HG03064 (cell line): ENCODE results near the gene EIF3L.

Source experiments
- ATAC-seq: cut with Tn5 transposase; IDR thresholded peaks from one replicate; pipeline ENCODE4 v1.9.1; 2021; ENCODE audit warnings: low read depth; ENCODE audit not compliant: unreplicated experiment

EIF3L gene

DNA sequence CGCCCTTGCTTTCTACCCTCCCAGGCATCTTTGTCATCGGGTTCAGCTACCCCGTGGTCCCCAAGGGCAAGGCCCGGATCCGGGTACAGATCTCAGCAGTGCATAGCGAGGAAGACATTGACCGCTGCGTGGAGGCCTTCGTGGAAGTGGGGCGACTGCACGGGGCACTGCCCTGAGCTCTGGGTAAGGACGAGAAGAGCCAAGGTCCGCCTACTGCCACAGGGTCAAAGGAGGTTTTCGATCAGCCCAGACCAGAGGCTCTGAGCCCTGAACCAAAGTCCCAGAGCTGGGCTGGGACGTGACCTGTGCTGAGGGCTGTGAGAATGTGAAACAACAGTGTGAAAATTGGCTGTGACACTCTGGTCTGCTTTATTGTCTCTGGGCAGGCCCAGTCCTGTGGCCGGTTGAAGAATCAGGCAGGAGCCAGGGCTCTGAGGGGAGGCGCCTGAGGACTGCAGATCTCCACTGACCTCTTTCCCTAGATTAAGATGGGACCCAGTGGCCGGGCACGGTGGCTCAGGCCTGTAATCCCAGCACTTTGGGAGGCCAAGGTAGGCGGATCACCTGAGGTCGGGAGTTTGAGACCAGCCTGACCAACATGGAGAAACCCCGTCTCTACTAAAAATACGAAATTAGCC is 32.6 kb upstream of the EIF3L start:
- ATAC-seq: no peak

DNA sequence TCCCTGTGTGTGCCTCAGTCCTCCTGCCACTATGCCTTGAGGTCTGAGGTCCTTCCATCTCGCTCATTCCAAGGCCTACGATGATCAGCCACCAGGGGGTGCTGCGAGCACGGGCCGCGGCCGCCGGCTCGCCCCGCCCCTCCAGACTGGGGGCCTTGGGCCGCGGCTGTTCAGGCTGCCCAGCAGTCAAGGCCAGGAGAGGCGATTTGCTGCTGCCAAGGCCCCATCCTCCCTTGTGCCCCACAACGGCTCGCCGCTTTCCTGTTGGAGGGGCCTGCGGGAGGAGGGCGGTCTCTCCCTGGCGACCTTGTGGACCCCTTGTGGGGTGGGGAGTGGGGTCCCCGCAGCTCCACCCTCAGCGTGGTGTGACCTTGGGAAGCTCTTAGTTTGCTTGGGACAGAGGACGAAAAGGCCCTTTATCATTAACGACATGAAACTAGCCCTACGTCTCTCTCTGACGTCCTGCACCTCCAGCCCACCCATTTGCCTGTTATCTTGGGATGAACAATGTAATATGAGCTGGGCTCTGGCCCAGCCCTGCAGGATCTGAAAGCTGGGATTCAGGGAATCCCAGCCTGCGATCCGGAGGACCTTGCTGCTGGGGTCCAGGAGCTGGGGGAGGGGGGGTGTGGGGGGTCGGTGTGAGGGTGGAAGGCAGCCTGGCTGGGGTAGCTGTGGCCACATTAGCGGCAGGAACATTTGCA is 31.4 kb upstream of the EIF3L start:
- ATAC-seq: no peak

DNA sequence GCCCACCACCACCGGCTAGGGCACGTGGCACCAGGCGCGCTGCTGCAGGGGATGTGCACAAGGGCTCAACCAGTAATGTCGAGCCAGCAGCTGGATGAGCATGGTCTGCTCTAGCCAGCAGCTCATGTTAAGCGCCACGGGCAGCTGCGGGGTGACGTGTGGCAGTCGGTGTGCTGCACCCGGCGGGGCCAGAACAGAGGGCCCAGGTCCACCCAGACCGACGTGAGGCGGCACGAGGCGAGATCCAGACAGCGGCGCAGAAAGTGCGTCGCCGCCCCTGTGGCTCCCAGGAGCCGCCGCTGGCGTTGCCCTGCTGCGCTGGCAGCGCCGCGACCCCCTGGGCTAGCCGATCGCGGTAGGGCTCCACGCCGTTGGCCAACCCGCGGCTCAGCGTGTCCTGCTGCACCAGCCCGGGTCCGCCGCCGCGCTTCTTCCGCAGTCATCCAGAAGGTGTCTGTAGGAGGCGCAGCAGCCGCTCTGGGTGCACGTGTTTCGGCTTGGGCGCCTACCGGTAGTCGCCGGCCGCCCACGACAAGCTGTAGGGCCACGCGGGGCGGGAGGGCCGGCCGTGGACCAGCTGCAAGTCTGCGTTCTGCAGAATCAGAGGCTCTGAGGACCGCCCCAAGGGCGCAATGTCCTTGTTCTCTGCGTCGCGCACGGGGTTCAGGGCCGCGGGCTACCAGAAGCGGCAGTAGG is 30.7 kb upstream of the EIF3L start:
- ATAC-seq: no peak

DNA sequence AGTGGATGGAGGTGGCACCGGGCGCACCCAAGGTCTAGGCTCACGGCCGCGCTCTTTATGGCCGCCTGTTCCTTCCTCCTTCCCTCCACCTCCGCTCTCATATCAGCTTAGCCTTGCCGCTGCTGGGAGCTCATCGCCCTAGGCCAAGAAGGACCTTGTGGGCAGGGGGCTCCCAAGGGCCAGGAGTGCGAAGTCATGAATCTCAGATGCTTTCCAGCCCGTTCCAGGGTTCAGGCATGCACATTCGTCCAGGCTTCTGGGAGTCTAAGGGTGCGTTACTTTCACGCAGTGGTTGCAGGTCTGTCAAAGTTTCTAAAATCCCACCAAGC is 30.1 kb upstream of the EIF3L start:
- ATAC-seq: no peak

DNA sequence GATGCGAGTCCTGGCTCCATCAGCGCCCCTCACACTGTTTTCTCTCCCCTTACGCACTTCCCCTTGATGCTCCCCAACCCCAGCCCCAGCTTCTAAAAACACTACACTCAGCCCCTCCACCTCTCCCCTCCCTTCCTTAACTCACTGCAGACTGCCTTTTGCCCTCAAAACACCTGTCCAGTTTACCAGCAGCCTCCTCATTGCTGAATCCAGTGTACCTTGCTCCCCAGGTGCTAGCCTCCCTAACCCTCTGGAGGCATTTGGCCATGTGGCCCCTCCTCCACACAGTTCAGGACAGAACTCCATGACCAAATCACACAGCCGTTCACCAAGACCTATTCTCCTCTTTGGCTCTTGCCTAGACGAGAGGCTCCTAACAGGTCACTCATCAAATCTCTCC is 28.9 kb upstream of the EIF3L start:
- no peak for ATAC-seq

DNA sequence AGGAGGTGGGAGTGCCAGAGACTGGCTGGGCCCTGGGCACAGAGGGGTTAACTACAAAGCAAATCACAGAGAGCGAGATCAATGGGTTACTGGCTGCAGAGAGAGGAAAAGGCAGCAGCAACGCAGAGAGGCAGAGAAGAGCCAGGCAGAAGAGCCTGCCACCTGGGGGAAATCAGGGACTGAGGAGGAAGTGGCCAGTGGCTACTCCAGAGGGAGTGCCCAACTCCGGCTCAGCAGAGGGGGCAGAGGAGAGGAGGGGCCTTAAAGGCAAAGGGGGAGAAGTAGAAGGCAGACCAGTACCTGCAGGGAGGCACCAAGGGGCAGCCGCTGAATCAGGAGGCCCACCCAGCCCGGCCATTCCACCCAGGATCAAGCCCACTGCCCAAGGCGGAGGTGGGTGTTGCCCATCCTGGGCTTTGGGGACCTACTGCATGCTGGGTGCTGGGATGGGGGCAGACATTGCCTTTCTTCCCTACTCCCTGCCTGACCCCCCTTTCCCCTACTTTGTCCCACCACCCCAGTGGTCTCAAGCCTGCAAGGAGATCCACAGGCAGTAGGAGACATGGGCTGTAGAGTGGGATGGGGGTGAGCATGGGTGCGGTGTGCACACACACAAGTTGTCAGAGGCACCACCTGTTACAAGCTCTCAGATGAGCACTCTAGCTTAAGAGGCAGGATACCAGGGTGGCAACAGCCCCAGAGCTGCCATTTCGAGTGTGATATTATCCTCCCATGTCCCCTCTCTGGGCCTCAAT is 27.0 kb upstream of the EIF3L start:
- ATAC-seq: no peak

DNA sequence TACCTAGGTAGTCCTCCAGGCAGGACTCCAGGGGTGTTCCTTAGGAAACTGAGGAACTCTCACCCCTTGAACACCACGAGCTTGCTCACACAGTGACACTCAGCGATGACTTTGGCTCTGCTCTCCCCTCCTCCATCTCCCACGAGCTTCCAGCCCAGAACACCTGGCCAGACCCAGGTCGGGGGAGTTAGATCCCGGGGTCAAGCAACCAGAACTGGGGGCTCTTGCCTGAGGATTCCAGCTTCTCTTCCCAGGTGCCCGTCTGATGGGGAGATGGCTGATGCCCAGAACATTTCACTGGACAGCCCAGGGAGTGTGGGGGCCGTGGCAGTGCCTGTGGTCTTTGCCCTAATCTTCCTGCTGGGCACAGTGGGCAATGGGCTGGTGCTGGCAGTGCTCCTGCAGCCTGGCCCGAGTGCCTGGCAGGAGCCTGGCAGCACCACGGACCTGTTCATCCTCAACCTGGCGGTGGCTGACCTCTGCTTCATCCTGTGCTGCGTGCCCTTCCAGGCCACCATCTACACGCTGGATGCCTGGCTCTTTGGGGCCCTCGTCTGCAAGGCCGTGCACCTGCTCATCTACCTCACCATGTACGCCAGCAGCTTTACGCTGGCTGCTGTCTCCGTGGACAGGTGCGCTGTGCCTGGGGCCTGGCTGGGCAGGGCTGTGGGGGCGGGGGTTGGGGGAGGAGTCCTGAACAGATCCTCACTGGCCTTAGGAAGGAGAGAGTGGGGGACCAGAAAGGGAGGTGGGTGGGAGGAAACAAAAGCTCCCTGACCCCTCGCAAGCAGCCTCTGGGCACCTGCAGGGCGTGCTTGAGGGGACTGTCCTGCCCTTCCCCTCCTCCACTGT is 25.9 kb upstream of the EIF3L start, which contains the start of gene GALR3:
Gene GALR3, plus strand, starts transcription at position 249 of the 852 bp plus-strand sequence. Its CDS starts 25 bp downstream, at position 274.
- no peak for ATAC-seq

DNA sequence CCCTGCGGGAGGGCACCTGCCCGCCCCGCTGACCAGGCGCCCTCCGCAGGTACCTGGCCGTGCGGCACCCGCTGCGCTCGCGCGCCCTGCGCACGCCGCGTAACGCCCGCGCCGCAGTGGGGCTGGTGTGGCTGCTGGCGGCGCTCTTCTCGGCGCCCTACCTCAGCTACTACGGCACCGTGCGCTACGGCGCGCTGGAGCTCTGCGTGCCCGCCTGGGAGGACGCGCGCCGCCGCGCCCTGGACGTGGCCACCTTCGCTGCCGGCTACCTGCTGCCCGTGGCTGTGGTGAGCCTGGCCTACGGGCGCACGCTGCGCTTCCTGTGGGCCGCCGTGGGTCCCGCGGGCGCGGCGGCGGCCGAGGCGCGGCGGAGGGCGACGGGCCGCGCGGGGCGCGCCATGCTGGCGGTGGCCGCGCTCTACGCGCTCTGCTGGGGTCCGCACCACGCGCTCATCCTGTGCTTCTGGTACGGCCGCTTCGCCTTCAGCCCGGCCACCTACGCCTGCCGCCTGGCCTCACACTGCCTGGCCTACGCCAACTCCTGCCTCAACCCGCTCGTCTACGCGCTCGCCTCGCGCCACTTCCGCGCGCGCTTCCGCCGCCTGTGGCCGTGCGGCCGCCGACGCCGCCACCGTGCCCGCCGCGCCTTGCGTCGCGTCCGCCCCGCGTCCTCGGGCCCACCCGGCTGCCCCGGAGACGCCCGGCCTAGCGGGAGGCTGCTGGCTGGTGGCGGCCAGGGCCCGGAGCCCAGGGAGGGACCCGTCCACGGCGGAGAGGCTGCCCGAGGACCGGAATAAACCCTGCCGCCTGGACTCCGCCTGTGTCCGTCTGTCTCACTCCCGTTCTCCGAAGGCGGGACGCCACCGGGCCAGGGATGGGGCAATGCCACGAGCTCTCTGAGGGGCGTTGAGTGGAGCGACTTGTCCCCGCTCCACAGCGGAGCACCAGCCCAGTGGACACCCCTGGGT is 24.3 kb upstream of the EIF3L start:
- no peak for ATAC-seq

DNA sequence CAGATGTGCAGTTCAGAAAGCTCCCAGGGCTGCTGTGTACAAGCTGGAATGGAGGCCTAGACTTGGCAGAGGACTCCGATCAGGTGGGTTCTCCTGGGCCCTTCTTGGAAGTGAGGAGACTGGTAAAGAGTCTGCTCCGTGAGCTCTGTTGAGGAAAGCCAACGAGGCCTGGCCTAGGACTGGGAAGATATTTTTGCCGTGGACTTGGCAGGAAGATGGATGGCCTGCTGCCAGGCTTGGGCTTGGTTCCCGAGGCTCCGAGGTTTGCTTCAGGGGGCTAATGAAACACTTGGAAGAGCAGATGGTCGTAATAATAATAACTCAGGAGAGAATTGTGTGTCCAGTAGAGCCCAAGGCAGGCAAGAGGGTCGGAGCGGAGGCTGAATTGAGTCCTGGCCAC is 22.2 kb upstream of the EIF3L start:
- no peak for ATAC-seq

DNA sequence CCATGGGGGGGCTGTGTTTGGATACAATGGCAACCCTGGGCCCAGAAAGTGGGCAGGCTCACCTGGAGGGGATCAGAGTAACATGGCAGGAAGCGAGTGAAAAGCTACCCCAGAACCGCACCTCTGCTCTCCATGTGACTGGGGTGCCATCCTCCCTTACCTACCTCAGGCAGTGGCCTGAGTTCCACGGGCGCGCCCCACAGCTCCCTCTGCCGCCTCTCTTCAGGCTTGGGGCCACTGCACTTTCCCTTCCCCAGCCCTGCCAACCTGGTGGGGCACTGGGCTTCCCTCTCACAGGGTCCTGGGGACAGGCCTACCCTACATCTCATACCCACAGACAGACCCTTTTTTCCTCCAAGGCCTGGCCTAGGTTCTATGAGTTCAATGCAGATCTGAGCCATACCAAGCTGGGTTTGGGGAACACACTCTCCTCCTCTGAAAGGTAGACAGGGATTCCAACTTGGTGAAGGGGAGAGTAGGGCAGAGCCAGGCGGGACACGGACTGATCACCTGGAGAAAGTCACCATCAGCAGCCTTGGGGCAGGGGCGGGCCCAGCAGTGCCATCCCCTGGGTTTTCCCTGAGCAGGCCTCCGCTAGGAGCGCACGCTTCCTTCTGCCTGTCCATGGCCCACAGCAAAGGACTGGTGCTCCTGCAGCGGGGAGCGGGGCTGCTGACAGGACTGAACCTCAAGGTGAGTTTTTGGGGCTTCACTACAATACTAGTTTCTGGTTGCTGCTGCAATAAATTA is 19.0 kb upstream of the EIF3L start:
- ATAC-seq: no peak

DNA sequence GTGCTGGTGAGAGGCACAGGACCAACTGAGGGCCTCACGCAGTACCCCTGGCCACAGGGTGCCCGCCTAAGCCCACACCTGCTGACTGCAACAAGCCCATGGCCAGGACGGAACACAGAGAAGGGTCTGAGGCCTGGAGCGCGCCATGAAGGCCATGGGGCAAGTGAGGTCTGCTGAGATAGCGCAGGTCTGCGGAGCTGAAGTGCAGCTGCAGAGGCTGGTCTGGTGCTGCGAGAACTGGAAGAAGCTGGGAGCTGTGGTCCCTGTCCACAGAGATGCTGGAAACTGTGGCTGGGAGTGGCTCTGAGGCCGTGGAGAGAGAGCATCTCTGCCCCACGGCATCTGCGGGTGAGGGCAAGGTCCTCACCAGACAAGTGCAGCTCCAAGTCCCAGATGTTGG is 17.7 kb upstream of the EIF3L start:
- ATAC-seq: no peak

DNA sequence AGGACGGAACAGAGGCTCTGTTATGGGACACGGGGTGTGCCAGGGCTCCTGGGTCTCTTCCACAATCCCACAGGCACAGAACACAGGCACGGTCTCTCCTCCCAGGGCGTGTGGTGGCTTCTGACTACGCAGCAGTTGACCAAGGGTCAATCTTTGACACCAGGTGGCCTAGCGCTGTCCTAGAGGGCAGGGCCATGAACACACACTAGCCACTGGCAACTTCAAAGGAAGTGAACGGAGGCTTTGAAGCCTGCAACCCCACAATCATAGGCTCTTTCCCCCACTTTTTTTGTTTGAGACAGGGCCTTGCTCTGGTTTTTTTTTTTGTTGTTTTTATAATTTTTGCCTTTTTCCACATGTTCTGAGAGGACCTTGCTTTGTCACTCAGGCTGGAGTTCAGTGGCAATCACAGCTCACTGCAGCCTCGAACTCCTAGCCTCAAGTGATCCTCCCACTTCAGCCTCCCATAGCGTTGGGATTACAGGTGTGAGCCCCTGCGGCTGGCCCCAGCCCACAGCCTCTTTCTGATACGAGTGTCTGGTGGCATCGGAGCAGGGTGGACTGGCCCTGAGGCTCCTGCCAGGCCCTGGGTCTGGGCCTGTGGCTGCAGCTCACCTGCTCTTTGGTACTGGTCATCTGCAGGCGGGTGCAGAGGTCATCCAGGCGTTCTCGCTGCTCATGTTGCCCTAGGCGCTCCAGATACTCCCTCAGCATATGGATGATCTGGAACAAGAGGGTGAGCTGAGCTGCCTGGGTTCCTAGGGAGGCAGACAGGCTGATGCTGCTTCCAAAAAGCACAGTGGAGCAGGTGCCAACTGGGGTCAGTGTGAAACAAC is 17.0 kb upstream of the EIF3L start:
- ATAC-seq: no peak

DNA sequence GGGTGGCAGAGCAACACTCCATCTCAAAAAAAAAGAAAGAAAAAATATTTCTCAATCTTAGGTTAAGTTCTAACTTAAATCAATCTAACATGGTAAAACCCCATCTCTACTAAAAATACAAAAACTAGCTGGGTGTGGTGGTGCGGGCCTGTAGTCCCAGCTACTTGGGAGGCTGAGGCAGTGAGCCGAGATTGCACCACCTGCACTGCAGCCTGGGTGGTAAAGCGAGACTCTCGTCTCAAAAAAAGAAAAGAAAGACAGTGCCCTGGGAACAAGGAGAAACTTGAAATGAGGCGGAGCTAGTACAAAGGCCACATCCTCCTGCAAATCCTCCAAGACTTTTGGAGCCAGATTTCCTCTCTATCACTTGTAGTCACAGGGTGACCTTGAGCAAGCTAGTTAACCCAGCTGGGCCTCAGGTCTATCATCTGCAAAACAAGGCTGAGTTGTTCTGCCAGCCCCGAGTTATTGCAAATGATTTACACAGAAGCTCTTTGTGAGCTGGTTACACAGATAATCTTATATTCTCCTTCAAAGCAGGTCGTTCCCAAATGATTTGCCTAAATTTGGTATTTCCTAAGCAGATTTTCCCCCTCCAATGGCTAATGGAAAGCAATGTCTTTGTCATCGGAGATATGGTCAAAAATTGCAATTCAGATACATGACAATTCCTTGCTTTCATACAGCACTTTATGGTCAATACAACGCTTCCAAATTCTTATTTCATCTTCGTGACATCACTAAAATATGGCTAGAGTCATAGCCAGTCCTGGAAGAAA is 7.0 kb upstream of the EIF3L start:
- ATAC-seq: no peak

DNA sequence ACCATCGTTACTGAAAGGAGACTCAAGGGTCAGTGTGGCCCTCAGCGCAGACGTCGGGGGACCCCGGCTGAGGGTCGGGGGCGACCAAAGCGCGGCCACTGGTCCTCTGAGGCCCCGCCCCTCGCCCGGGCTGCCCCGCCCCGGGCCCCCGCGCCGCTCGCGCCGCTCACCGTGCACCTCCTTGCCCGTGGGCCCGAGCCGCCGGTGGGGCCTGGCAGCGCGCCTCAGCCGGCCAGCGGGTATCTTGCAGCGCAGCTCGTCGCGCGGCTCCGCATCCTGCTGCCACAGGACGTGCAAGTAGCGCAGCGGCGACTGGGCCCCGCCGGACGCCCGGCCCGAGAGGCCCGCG is 5.5 kb upstream of the EIF3L start:
- peak; percentile 48 for ATAC-seq

DNA sequence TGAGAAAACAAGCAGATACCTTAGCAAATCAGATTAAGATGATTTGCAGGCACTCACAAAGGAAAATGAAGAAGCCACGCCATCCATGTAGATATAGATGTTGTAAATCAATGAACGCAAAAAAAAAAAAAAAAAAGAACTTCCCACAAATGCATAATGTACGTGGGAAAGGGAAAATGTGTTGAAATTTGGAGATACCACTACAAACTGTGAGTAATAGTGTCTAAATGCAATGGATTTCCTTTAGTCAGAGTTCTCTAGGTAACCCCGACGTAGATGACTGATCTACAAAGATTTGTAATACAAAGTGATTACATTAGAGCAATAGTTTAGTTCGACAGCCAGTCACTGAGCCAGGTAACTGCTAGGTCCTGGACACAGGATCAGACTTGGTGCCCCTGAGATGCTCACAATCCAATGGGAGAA is 4.3 kb upstream of the EIF3L start:
- ATAC-seq: no peak

DNA sequence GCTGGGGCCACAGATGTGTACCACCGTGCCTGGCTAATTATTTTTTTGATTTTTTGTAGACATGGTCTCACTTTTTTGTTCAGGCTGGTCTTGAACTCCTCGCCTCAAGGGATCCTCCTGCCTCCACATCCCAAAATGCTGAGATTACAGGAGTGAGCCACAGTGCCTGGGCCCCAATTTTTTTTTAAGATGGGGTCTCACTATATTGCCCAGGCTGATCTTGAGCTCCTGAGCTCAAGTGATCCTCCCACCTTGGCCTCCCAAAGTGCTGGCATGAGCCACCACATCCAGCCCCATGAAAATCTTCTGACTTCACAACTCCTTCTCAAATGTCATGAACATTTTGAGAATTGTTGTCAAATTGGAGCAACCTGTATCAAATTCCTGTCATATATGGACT is 2.8 kb upstream of the EIF3L start:
- no peak for ATAC-seq

DNA sequence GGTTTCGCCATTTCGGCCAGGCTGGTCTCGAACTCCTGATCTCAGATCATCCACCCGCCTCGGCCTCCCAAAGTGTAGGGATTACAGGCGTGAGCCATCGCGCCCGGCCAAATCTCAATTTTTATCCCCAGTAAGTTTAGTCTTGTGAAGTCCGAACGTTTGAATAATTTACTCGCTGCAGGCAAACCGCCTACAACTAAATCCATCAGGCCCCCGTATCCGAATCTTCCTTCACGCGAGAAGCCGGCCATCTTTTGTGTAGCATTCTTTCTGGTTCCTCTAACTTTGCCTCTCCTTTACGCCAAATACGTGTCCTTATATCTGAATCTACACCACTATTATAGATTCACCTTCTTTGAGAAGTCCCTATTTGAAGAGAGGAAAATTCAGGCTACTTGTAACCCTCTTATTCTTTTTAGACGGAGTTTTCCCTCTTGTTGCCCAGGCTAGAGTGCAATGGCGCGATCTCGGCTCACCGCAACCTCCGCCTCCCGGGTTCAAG is 581 bp upstream of the EIF3L start:
- ATAC-seq: no peak
